ENCODE results near the gene SLC4A3. TPM values are rescaled to one million over a fixed set of nuclear protein-coding genes. Genes with fewer than 3 reads are reported as not detected.
A peak's percentile ranks its signal among the peaks of the same experiment; 100 is the strongest.

SLC4A3 gene
- polyA plus RNA-seq (ENCODE audit: insufficient read depth in 1 of 5, insufficient read length in 5 of 5, low replicate concordance in 1 of 5): 10 to 100 TPM in 3 of 5 donors, 1 to 10 TPM in 2; 7.1 to 14.0 (median 10.3) TPM
- long read RNA-seq, donor 1: 0 reads
- long read RNA-seq, donor 2: 0 reads
- long read RNA-seq, donor 3: 0 reads
- long read RNA-seq, donor 4: 0 reads
- long read RNA-seq, donor 5: 0 reads
- long read RNA-seq, donor 6: 0 reads
- long read RNA-seq, donor 7: 0 reads
- long read RNA-seq, donor 8: 0 reads

GRCh38 chr2:219627103-219628100, at the start of gene SLC4A3:
TSS of gene SLC4A3 (plus strand) at chr2:219627630. CDS start at chr2:219627993, 363 bp downstream.
- peak in 1 of 2 donors; percentile 20 for DNase-seq

- DNase-seq: no peak
Measured at GRCh38 chr2:219578811-219579613, 48.4 kb upstream of the SLC4A3 start.

- no peak for DNase-seq
Measured at GRCh38 chr2:219581346-219581745, 46.1 kb upstream of the SLC4A3 start.

- no peak for DNase-seq
Measured at GRCh38 chr2:219591091-219591490, 36.3 kb upstream of the SLC4A3 start.

- DNase-seq: peak; percentile 41 to 65
Measured at GRCh38 chr2:219592736-219593135, 34.7 kb upstream of the SLC4A3 start.

DNA sequence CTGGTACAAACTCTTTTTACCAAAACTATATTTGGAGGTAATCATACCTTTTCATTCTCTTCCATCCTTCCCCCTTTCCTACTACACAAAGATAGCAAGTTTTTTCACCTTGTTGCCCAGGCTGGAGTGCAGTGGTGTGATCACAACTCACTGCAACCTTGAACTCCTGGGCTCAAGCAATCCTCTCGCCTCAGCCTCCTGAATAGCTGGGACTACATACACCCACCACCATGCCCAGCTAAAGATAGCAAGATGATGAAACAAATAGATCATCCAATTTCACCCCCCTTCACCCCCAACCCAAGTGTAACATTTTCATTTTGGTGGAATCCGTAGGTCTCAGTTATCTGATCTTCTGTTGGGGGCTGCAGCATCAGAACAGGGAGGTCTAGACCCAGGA, 34.3 kb upstream of the SLC4A3 start:
- no peak for DNase-seq

GRCh38 chr2:219595256-219595655, 32.2 kb upstream of the SLC4A3 start:
- DNase-seq: peak; percentile 72 to 77

GRCh38 chr2:219596954-219597551, 30.4 kb upstream of the SLC4A3 start:
- no peak for DNase-seq

- peak; percentile 98 for DNase-seq
Measured at GRCh38 chr2:219597552-219598307, 29.7 kb upstream of the SLC4A3 start, which contains the start of gene STK11IP. TSS of gene STK11IP (plus strand) at chr2:219597857. CDS start at chr2:219598120, 263 bp downstream.

- no peak for DNase-seq
Measured at GRCh38 chr2:219598308-219599078, 28.9 kb upstream of the SLC4A3 start.

DNA sequence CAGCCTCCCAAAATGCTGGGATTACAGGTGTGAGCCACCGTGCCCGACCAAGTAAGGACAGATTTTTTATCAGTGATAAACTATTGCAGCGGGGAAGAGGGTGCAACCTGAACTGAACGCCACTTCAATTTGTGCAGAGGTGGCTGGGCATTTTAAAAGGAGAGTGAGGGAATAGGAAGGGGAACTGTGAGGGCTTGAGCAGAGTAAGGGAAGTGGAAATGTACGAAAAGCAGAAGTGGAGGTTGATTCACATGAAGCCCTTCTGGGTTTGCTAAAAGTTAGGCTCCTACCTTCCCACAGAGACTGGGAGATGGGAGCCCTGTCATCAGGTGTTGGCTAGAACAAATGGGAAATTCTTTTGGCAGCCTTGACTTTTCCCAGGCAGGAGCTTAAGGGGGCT, 23.7 kb upstream of the SLC4A3 start:
- DNase-seq: no peak

- no peak for DNase-seq
Measured at GRCh38 chr2:219605607-219605954, 21.8 kb upstream of the SLC4A3 start.

DNA sequence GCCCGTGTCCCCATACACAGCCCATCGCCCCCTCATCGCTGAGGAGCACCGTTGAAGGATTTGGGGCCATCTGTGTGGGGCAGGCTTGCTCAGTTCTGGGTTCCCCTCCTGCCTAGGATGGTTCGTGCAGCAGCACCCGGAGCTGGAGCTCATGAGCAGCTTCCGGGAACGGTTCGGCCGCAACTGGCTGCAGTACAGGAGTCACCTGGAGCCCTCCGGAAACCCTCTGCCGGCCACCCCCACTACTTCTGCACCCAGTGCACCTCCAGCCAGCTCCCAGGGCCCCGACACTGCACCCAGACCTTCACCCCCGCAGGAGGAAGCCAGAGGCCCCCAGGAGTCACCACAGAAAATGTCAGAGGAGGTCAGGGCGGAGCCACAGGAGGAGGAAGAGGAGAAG, 19.5 kb upstream of the SLC4A3 start:
- DNase-seq: no peak

- no peak for DNase-seq
Measured at GRCh38 chr2:219608399-219608964, 18.9 kb upstream of the SLC4A3 start.

GRCh38 chr2:219609149-219609750, 18.2 kb upstream of the SLC4A3 start:
- no peak for DNase-seq

GRCh38 chr2:219611306-219611705, 16.1 kb upstream of the SLC4A3 start:
- DNase-seq: no peak

DNA sequence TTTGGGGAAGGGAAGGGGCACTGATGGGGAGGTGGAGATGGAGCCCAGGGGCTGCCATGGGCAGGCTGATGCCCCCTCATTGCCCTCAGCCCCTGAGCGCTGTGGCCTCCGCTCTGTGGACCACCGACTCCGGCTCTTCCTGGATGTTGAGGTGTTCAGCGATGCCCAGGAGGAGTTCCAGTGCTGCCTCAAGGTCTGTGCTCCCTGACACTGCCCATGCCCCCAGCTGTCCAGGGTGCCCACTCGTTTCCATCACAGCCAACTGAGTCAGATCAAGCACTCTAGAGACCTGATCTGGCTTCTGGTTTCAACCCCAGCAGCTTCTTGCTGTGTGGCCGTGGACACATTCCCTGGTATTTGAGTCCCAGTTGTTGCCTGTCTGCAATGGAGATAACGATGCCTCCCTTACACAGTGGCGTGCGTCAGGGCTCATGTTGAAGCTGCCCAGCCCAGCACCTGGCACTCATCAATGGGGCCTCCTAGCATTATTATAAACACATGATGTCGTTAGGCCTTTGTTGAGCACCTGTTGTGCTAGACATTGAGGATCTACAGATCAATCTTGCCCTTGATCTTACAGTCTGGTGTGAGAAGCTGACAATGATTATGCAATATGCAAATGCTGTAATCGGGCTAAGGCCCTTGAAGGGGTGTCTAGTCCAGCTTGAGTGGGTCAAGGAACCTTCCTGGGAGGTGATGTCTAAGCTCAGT, 15.4 kb upstream of the SLC4A3 start:
- no peak for DNase-seq

GRCh38 chr2:219612577-219613286, 14.7 kb upstream of the SLC4A3 start:
- DNase-seq: no peak

All from right lung (tissue), 10 donors.